ENCODE results near the gene FAM131A.

DNA sequence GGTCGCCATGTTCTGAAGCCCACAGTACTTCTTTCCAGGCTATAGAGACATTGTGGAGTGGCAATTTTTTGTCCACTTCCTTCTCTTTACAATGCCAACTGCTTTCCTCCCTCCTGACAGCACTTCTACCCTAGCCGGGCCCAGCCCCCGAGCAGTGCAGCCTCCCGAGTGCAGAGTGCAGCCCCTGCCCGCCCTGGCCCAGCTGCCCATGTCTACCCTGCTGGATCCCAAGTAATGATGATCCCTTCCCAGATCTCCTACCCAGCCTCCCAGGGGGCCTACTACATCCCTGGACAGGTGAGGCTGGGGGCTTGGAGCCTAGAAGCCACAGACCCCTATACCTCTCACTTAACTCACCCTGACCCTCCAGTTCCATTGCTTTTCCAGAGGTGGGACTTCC is 20.2 kb upstream of the FAM131A start:
- TF ChIP-seq, protein P1, sequence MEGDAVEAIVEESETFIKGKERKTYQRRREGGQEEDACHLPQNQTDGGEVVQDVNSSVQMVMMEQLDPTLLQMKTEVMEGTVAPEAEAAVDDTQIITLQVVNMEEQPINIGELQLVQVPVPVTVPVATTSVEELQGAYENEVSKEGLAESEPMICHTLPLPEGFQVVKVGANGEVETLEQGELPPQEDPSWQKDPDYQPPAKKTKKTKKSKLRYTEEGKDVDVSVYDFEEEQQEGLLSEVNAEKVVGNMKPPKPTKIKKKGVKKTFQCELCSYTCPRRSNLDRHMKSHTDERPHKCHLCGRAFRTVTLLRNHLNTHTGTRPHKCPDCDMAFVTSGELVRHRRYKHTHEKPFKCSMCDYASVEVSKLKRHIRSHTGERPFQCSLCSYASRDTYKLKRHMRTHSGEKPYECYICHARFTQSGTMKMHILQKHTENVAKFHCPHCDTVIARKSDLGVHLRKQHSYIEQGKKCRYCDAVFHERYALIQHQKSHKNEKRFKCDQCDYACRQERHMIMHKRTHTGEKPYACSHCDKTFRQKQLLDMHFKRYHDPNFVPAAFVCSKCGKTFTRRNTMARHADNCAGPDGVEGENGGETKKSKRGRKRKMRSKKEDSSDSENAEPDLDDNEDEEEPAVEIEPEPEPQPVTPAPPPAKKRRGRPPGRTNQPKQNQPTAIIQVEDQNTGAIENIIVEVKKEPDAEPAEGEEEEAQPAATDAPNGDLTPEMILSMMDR (IDR thresholded peaks at IDR 0.05; ENCODE audit: low read depth, low read length, missing input control) = no peak
- TF ChIP-seq, protein P2, sequence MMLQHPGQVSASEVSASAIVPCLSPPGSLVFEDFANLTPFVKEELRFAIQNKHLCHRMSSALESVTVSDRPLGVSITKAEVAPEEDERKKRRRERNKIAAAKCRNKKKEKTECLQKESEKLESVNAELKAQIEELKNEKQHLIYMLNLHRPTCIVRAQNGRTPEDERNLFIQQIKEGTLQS (IDR thresholded peaks at IDR 0.05) = no peak
- TF ChIP-seq, protein P3, sequence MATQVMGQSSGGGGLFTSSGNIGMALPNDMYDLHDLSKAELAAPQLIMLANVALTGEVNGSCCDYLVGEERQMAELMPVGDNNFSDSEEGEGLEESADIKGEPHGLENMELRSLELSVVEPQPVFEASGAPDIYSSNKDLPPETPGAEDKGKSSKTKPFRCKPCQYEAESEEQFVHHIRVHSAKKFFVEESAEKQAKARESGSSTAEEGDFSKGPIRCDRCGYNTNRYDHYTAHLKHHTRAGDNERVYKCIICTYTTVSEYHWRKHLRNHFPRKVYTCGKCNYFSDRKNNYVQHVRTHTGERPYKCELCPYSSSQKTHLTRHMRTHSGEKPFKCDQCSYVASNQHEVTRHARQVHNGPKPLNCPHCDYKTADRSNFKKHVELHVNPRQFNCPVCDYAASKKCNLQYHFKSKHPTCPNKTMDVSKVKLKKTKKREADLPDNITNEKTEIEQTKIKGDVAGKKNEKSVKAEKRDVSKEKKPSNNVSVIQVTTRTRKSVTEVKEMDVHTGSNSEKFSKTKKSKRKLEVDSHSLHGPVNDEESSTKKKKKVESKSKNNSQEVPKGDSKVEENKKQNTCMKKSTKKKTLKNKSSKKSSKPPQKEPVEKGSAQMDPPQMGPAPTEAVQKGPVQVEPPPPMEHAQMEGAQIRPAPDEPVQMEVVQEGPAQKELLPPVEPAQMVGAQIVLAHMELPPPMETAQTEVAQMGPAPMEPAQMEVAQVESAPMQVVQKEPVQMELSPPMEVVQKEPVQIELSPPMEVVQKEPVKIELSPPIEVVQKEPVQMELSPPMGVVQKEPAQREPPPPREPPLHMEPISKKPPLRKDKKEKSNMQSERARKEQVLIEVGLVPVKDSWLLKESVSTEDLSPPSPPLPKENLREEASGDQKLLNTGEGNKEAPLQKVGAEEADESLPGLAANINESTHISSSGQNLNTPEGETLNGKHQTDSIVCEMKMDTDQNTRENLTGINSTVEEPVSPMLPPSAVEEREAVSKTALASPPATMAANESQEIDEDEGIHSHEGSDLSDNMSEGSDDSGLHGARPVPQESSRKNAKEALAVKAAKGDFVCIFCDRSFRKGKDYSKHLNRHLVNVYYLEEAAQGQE (IDR thresholded peaks at IDR 0.05) = no peak
- TF ChIP-seq YY1 (IDR thresholded peaks at IDR 0.05) (no peak), RAD21 (IDR thresholded peaks at IDR 0.05) (no peak), HNF4A (conservative IDR thresholded peaks at IDR 0.05) (no peak), RXRA (IDR thresholded peaks at IDR 0.05) (no peak), GABPA (IDR thresholded peaks at IDR 0.05 in 1 of 2, conservative IDR thresholded peaks at IDR 0.05 in 1 of 2) (no peak), JUND (IDR thresholded peaks at IDR 0.05) (no peak), HNF4G (IDR thresholded peaks at IDR 0.05) (no peak), FOXA2 (IDR thresholded peaks at IDR 0.05) (no peak)
